HepG2 (cell line): ENCODE measurements around the gene CYP2A13. TPM values are rescaled to one million over a fixed set of nuclear protein-coding genes. Genes with fewer than 3 reads are reported as not detected.

Experiments
- ATAC-seq: fragments of 200-7000 bp; cut with Tn5 transposase; 3 replicates; pipeline ENCODE4 v1.9.1; 2020; ENCODE audit warnings: mild to moderate bottlenecking, moderate library complexity
- Bru-seq: library from RNA; stranded (reverse); fragments of 400-500 nt; gene quantifications from one replicate; lab custom pipeline; 2021; lab: Mats Ljungman, UMichigan
- BruChase-seq, 2 experiments: library from RNA; stranded (reverse); fragments of 400-500 nt; gene quantifications; one replicate each; lab custom pipeline; 2021; lab: Mats Ljungman, UMichigan
- BruUV-seq: library from RNA; stranded (reverse); fragments of 400-500 nt; replicated peaks from 2 replicates; lab custom pipeline; 2021; lab: Mats Ljungman, UMichigan
- CTCF ChIA-PET: fragments of 300-600 bp; formaldehyde crosslinking; extraction: SDS; loops from one replicate; lab custom pipeline; 2021; ENCODE audit warnings: low total read pairs, inconsistent platforms, low intra/inter-chr PET ratio; lab: Yijun Ruan, JAX
- POLR2A ChIA-PET: fragments of 350-600 bp; sonication (Branson Sonifier 250); formaldehyde crosslinking; loops from one replicate; lab custom pipeline; 2020; ENCODE audit warnings: antibody characterized with exemption, inconsistent platforms; lab: Yijun Ruan, JAX
- DNase-seq: peaks from one replicate; pipeline ENCODE4 v3.0.0-alpha.2; 2015; ENCODE audit warnings: low spot score
- FAIRE-seq: peaks from 3 replicates; lab custom pipeline; 2011; peaks lifted over from hg19 to GRCh38; lab: Jason Lieb, UNC
- H2AFZ ChIP-seq: one replicate; pipeline ENCODE4 v1.6.1; 2011; ENCODE audit warnings: low read length, inconsistent platforms
- H3K27ac ChIP-seq: fragments of 300-600 bp; 3 replicates; pipeline ENCODE4 v1.8.0; 2011; ENCODE audit warnings: mixed run types, mild to moderate bottlenecking, mixed read lengths, low read length, inconsistent platforms; ENCODE audit not compliant: insufficient read depth; ENCODE audit errors: extremely low read length
- H3K27me3 ChIP-seq, 2 experiments: fragments of 200-600 bp in 1 of 2; 2 replicates in 1 of 2; 3 replicates in 1 of 2; pipeline versions ENCODE4 v1.6.0 to v1.8.0; 2011; ENCODE audit warnings: low read length in 2 of 2, mild to moderate bottlenecking in 2 of 2, moderate library complexity in 2 of 2, inconsistent platforms in 1 of 2; ENCODE audit not compliant: insufficient read depth in 2 of 2, control insufficient read depth in 1 of 2
- H3K36me3 ChIP-seq, 2 experiments: fragments of 200-600 bp in 1 of 2; replicated peaks in 1 of 2; 2 replicates in 1 of 2; 3 replicates in 1 of 2; pipeline versions ENCODE4 v1.5.1 to v1.8.0; 2011; ENCODE audit warnings: low read length in 2 of 2, inconsistent platforms in 1 of 2; ENCODE audit not compliant: insufficient read depth in 2 of 2, control insufficient read depth in 1 of 2
- H3K4me1 ChIP-seq: 2 replicates; pipeline ENCODE4 v1.5.1; 2012; ENCODE audit warnings: low read length, inconsistent platforms; ENCODE audit not compliant: insufficient read depth
- H3K4me2 ChIP-seq: 2 replicates; pipeline ENCODE4 v1.6.0; 2011; ENCODE audit warnings: low read depth, low read length, inconsistent platforms
- H3K4me3 ChIP-seq, 3 experiments: fragments of 200-600 bp in 1 of 3; sonication (generic), shearing (Covaris generic) in 1 of 3; replicated peaks in 1 of 3; 2 replicates each; pipeline ENCODE4 v1.5.1; 2011 to 2016; ENCODE audit warnings: low read length in 3 of 3, inconsistent platforms in 2 of 3, low read depth in 2 of 3, mild to moderate bottlenecking in 2 of 3, control low read depth in 1 of 3, mixed read lengths in 1 of 3; ENCODE audit not compliant: insufficient read depth in 1 of 3
- H3K79me2 ChIP-seq: one replicate; pipeline ENCODE4 v1.6.1; 2011; ENCODE audit warnings: low read length, inconsistent platforms; ENCODE audit not compliant: insufficient read depth
- H3K9ac ChIP-seq: 2 replicates; pipeline ENCODE4 v1.6.0; 2011; ENCODE audit warnings: mild to moderate bottlenecking, low read depth, low read length, inconsistent platforms; ENCODE audit not compliant: insufficient read depth
- H3K9me3 ChIP-seq: 2 replicates; pipeline ENCODE4 v1.5.1; 2012; ENCODE audit warnings: mild to moderate bottlenecking, low read length
- H4K20me1 ChIP-seq: 2 replicates; pipeline ENCODE4 v1.6.0; 2011; ENCODE audit warnings: inconsistent platforms, mild to moderate bottlenecking, low read length, moderate library complexity; ENCODE audit not compliant: insufficient read depth
- ARID3A ChIP-seq: IDR thresholded peaks from 2 replicates; pipeline ENCODE4 v1.6.1; 2012; ENCODE audit warnings: low read depth, low read length, improper control_type of control experiment
- CAMTA2 ChIP-seq: sonication (generic); formaldehyde crosslinking; IDR thresholded peaks from 2 replicates; pipeline ENCODE4 v1.4.0; 2020; ENCODE audit warnings: mild to moderate bottlenecking, missing genetic modification reagents, borderline replicate concordance
- CC2D1A ChIP-seq: sonication (generic); formaldehyde crosslinking; IDR thresholded peaks from 2 replicates; pipeline ENCODE4 v1.8.1; 2023; ENCODE audit warnings: mild to moderate bottlenecking, missing genetic modification reagents
- CHD2 ChIP-seq: IDR thresholded peaks from 2 replicates; pipeline ENCODE4 v1.6.1; 2011; ENCODE audit warnings: low read depth, low read length, improper control_type of control experiment
- DMAP1 ChIP-seq: IDR thresholded peaks from 2 replicates; pipeline ENCODE4 v1.6.1; 2016
- HIC2 ChIP-seq: sonication (generic); formaldehyde crosslinking; IDR thresholded peaks from 2 replicates; pipeline ENCODE4 v1.9.0; 2022; ENCODE audit warnings: low read depth, missing genetic modification reagents
- IRX3 ChIP-seq: sonication (generic); formaldehyde crosslinking; IDR thresholded peaks from 2 replicates; pipeline ENCODE4 v1.8.1; 2023; ENCODE audit warnings: mild to moderate bottlenecking, low read depth, missing genetic modification reagents, borderline replicate concordance
- MXD3 ChIP-seq: IDR thresholded peaks from 2 replicates; pipeline ENCODE4 v1.6.1; 2016; ENCODE audit warnings: mild to moderate bottlenecking, missing biosample characterization, missing genetic modification reagents
- NPAS2 ChIP-seq: sonication (generic); formaldehyde crosslinking; IDR thresholded peaks from 2 replicates; pipeline ENCODE4 v1.8.0; 2022; ENCODE audit warnings: mild to moderate bottlenecking, missing genetic modification reagents, borderline replicate concordance
- NR3C1 ChIP-seq: sonication (generic); formaldehyde crosslinking; IDR thresholded peaks from 2 replicates; pipeline ENCODE4 v1.4.0; 2020; ENCODE audit warnings: missing genetic modification reagents
- NRL ChIP-seq: sonication (generic); formaldehyde crosslinking; IDR thresholded peaks from 2 replicates; pipeline ENCODE4 v1.5.0; 2020; ENCODE audit warnings: missing genetic modification reagents, mild to moderate bottlenecking, moderate library complexity, borderline replicate concordance
- SCMH1 ChIP-seq: sonication (generic); formaldehyde crosslinking; IDR thresholded peaks from 2 replicates; pipeline ENCODE4 v1.9.0; 2021; ENCODE audit warnings: missing genetic modification reagents, mild to moderate bottlenecking, borderline replicate concordance
- TAF15 ChIP-seq: fragments of 200-400 bp; formaldehyde crosslinking; IDR thresholded peaks from one replicate; pipeline ENCODE4 v1.6.1; 2018; ENCODE audit warnings: mild to moderate bottlenecking, low read depth, low read length; ENCODE audit not compliant: poor library complexity, severe bottlenecking
- ZNF263 ChIP-seq: sonication (generic); formaldehyde crosslinking; IDR thresholded peaks from 2 replicates; pipeline ENCODE4 v1.4.0; 2020; ENCODE audit warnings: missing genetic modification reagents
- ZNF484 ChIP-seq: sonication (generic); formaldehyde crosslinking; IDR thresholded peaks from 2 replicates; pipeline ENCODE4 v1.5.1; 2020; ENCODE audit warnings: mild to moderate bottlenecking, low read depth, missing genetic modification reagents, borderline replicate concordance
- ZNF781 ChIP-seq: sonication (generic); formaldehyde crosslinking; IDR thresholded peaks from 2 replicates; pipeline ENCODE4 v1.5.1; 2020; ENCODE audit warnings: borderline replicate concordance, mild to moderate bottlenecking, missing genetic modification reagents; ENCODE audit errors: not compliant biosample characterization
- ZNF792 ChIP-seq: IDR thresholded peaks from 2 replicates; pipeline ENCODE4 v1.6.1; 2016
- WGBS: methylation state at CpG from one replicate; pipeline ENCODE4 v1.1.6; 2017; ENCODE audit warnings: low lambda C conversion rate; 5-methylcytosine and 5-hydroxymethylcytosine counted together
- in situ Hi-C: cut with HindIII; loops from 2 replicates; pipeline ENCODE4 v1.10.0; 2017; ENCODE audit warnings: low pct_unique_long_range_greater_than_20kb; ENCODE audit not compliant: extremely low pct_ligation_motif_present
- intact Hi-C: fragments of 100-400 bp; cut with micrococcal nuclease; formaldehyde crosslinking; loops from one replicate; pipeline ENCODE4 v1.10.0; 2022; ENCODE audit not compliant: unreplicated experiment
- long read RNA-seq, 2 experiments: library from RNA in 1 of 2; library from polyadenylated mRNA in 1 of 2; stranded (forward) in 1 of 2; unstranded in 1 of 2; transcript quantifications; one replicate each; pipeline ENCODE4 v2.0.0, GENCODE V29; 2019 to 2022
- polyA minus RNA-seq, 3 experiments: library from RNA; depleted of rRNA, polyadenylated mRNA; stranded (reverse); fragments of >200 nt; gene quantifications; 2 replicates each; pipeline ENCODE4 v1.2.3, GENCODE V29; 2011; ENCODE audit warnings: low replicate concordance in 1 of 3
- polyA plus RNA-seq, 8 experiments: library from polyadenylated mRNA; depleted of rRNA in 3 of 8; stranded (reverse) in 7 of 8; unstranded in 1 of 8; fragments of >200 nt; fragmentation: Illumina TruSeq in 4 of 8; extraction: Trizol in 4 of 8; gene quantifications; 2 replicates each; pipeline versions ENCODE4 v1.2.1 to v1.2.3, GENCODE V29; 2011 to 2016; ENCODE audit warnings: low read depth in 4 of 8, missing spikeins in 1 of 8, mixed read lengths in 1 of 8; ENCODE audit not compliant: insufficient read depth in 1 of 8
- total RNA-seq, 5 experiments: library from RNA; depleted of rRNA; stranded (reverse); fragments of >200 nt; fragmentation: Illumina TruSeq; extraction: Trizol; gene quantifications; 2 replicates each; pipeline ENCODE4 v1.2.3, GENCODE V29; 2016; ENCODE audit warnings: low read depth in 1 of 5

Gene CYP2A13
- total RNA-seq (2016; rRNA removed; fragmentation: Illumina TruSeq; extraction: Trizol) (not detected in 2 replicates), polyA plus RNA-seq (2011; rRNA removed) (not detected in 2 replicates), polyA minus RNA-seq (2011; rRNA and poly(A)+ RNA removed; ENCODE audit: low replicate concordance) (not detected in 2 replicates), Bru-seq, nascent RNA (not detected), BruChase-seq, experiment 1, labeled RNA remaining after a 6-hour chase (not detected), BruChase-seq, experiment 2, labeled RNA remaining after a 2-hour chase (not detected)
- total RNA-seq (2016; cell fraction: cytosol; rRNA removed; fragmentation: Illumina TruSeq; extraction: Trizol; ENCODE audit: low read depth) = not detected in 2 replicates
- total RNA-seq (2016; cell fraction: insoluble cytoplasmic fraction; rRNA removed; fragmentation: Illumina TruSeq; extraction: Trizol) = not detected in 2 replicates
- total RNA-seq (2016; cell fraction: membrane; rRNA removed; fragmentation: Illumina TruSeq; extraction: Trizol) = not detected in 2 replicates
- not detected in 2 replicates for total RNA-seq (2016; cell fraction: nucleus; rRNA removed; fragmentation: Illumina TruSeq; extraction: Trizol)
- polyA plus RNA-seq (2011; cell fraction: cytosol; rRNA removed) = not detected in 2 replicates
- not detected in 2 replicates for polyA plus RNA-seq (2011; cell fraction: nucleus; rRNA removed)
- not detected in 2 replicates for polyA plus RNA-seq (2012)
- polyA plus RNA-seq (2016; cell fraction: cytosol; fragmentation: Illumina TruSeq; extraction: Trizol; ENCODE audit: low read depth) = not detected in 2 replicates
- polyA plus RNA-seq (2016; cell fraction: insoluble cytoplasmic fraction; fragmentation: Illumina TruSeq; extraction: Trizol; ENCODE audit: low read depth) = not detected in 2 replicates
- not detected in 2 replicates for polyA plus RNA-seq (2016; cell fraction: membrane; fragmentation: Illumina TruSeq; extraction: Trizol; ENCODE audit: low read depth)
- not detected in 2 replicates for polyA plus RNA-seq (2016; cell fraction: nucleus; fragmentation: Illumina TruSeq; extraction: Trizol; ENCODE audit: insufficient read depth, low read depth)
- not detected in 2 replicates for polyA minus RNA-seq (2011; cell fraction: cytosol; rRNA and poly(A)+ RNA removed)
- polyA minus RNA-seq (2011; cell fraction: nucleus; rRNA and poly(A)+ RNA removed) = not detected in 2 replicates
- long read RNA-seq, experiment 1 = 0 reads
- long read RNA-seq, experiment 2 = 0 reads

GRCh38 chr19:41088151-41088550 lies at the start of gene CYP2A13:
Gene CYP2A13 (plus strand): TSS chr19:41088451. CDS start chr19:41088472, 21 bp downstream.
- H3K9me3 ChIP-seq = no peaks in the 10 kb centered on the region
- 13% methylated on average over 2 of the region's 2 CpGs for WGBS
- FAIRE-seq = no peak
- no peak for ATAC-seq
- no peaks in the 10 kb centered on the region for H4K20me1 ChIP-seq
- no peak within 1 kb of the TSS for H2AFZ ChIP-seq
- no peak within 1 kb of the TSS for H3K4me3 ChIP-seq
- ChIA-PET CTCF (no interaction called here), POLR2A (no interaction called here)
- no peaks in the 10 kb centered on the region for H3K79me2 ChIP-seq
- in situ Hi-C loops (no loop called here), intact Hi-C loops (no loop called here)
- no peak for DNase-seq
- BruUV-seq = no TSS peak
- no peak within 1 kb of the TSS for H3K9ac ChIP-seq
- peaks cover 0 to 11% of the 10 kb centered on the region in 2 experiments; a peak in 2 of 5 replicates for H3K27me3 ChIP-seq
- H3K27ac ChIP-seq = no peak within 1 kb of the TSS
- H3K4me2 ChIP-seq = no peak within 1 kb of the TSS
- H3K4me1 ChIP-seq = no peaks in the 10 kb centered on the region
- H3K36me3 ChIP-seq = no peaks in the 10 kb centered on the region
- TF ChIP-seq CAMTA2 (CRISPR knock-in tag) (no peak), CC2D1A (no peak), ZNF263 (CRISPR knock-in tag) (no peak), NRL (CRISPR knock-in tag) (no peak), MXD3 (CRISPR knock-in tag) (no peak), ARID3A (no peak), SCMH1 (CRISPR knock-in tag) (no peak), IRX3 (CRISPR knock-in tag) (no peak), ZNF484 (CRISPR knock-in tag) (no peak), ZNF781 (CRISPR knock-in tag) (no peak), CHD2 (no peak), HIC2 (CRISPR knock-in tag) (no peak), DMAP1 (CRISPR knock-in tag) (no peak), NR3C1 (CRISPR knock-in tag) (no peak), TAF15 (no peak), ZNF792 (CRISPR knock-in tag) (no peak), NPAS2 (CRISPR knock-in tag) (no peak)
